CD4-positive, alpha-beta T cell (primary cell): ENCODE measurements around the gene TTC27. TPM values are rescaled to one million over a fixed set of nuclear protein-coding genes. Genes with fewer than 3 reads are reported as not detected.

Source experiments
- ATAC-seq: fragments of 200-7000 bp; cut with Tn5 transposase; one replicate; pipeline ENCODE4 v1.10.0; 2022; ENCODE audit warnings: mild to moderate bottlenecking; ENCODE audit not compliant: poor library complexity
- CTCF ChIA-PET: fragments of 350-600 bp; sonication (Branson Sonifier 250); formaldehyde crosslinking; loops from one replicate; lab custom pipeline; 2021; ENCODE audit warnings: antibody characterized with exemption, inconsistent platforms; lab: Charles Lee
- POLR2A ChIA-PET: fragments of 350-600 bp; sonication (Branson Sonifier 250); formaldehyde crosslinking; loops from one replicate; lab custom pipeline; 2021; ENCODE audit warnings: antibody characterized with exemption, inconsistent platforms; lab: Charles Lee
- DNase-seq, 14 experiments: peaks; one replicate each; pipeline ENCODE4 v3.0.0-alpha.2; 2013 to 2020; ENCODE audit warnings: mixed read lengths in 2 of 14
- H3K27ac ChIP-seq, 2 donors: one replicate each; pipeline versions ENCODE4 v1.5.1 to v1.7.0; 2013; ENCODE audit warnings: low read length in 2 of 2, low read depth in 1 of 2, mild to moderate bottlenecking in 1 of 2
- H3K27me3 ChIP-seq, 2 experiments: 1 replicate in 1 of 2; 2 replicates in 1 of 2; pipeline versions ENCODE4 v1.6.1 to v1.7.0; 2013; ENCODE audit warnings: low read length in 2 of 2, control low read depth in 1 of 2, mild to moderate bottlenecking in 1 of 2, moderate library complexity in 1 of 2; ENCODE audit not compliant: insufficient read depth in 2 of 2, control insufficient read depth in 1 of 2
- H3K36me3 ChIP-seq: one replicate; pipeline ENCODE4 v1.6.1; 2013; ENCODE audit warnings: low read length, control low read depth; ENCODE audit not compliant: insufficient read depth
- H3K4me1 ChIP-seq: one replicate; pipeline ENCODE4 v1.6.1; 2013; ENCODE audit warnings: low read length, control low read depth; ENCODE audit not compliant: insufficient read depth
- H3K4me3 ChIP-seq: one replicate; pipeline ENCODE4 v1.5.1; 2013; ENCODE audit warnings: mild to moderate bottlenecking, low read length, moderate library complexity
- H3K9me3 ChIP-seq, 2 experiments: 1 replicate in 1 of 2; 2 replicates in 1 of 2; pipeline versions ENCODE4 v1.6.1 to v1.7.0; 2013; ENCODE audit warnings: low read length in 2 of 2, mild to moderate bottlenecking in 2 of 2, control low read depth in 1 of 2, moderate library complexity in 1 of 2; ENCODE audit not compliant: control insufficient read depth in 1 of 2, insufficient read depth in 1 of 2
- H3K27ac Mint-ChIP-seq: one replicate; pipeline ENCODE4 v1.8.0; 2020; ENCODE audit warnings: mixed read lengths
- H3K27me3 Mint-ChIP-seq: one replicate; pipeline ENCODE4 v1.8.0; 2021; ENCODE audit warnings: mixed read lengths
- H3K36me3 Mint-ChIP-seq: one replicate; pipeline ENCODE4 v1.8.0; 2021; ENCODE audit warnings: low read depth, mixed read lengths
- H3K4me1 Mint-ChIP-seq: one replicate; pipeline ENCODE4 v1.8.0; 2021; ENCODE audit warnings: low read depth, mixed read lengths
- H3K4me3 Mint-ChIP-seq: one replicate; pipeline ENCODE4 v1.8.0; 2020; ENCODE audit warnings: mild to moderate bottlenecking, mixed read lengths
- H3K9me3 Mint-ChIP-seq: one replicate; pipeline ENCODE4 v1.8.0; 2020; ENCODE audit warnings: mixed read lengths
- intact Hi-C, 2 experiments: fragments of 100-400 bp; cut with DNase I in 1 of 2; cut with micrococcal nuclease in 1 of 2; formaldehyde crosslinking; loops; one replicate each; pipeline versions ENCODE4 v1.15.1 to v1.9.0; 2023 to 2025; cut with DNase I, micrococcal nuclease
- total RNA-seq, 174 experiments: library from RNA in 2 of 174; stranded (reverse) in 2 of 174; gene quantifications; one replicate each; pipeline ENCODE4 v1.2.3 and lab custom pipeline; 2021 to 2026
- TF ChIP-seq, protein P1 (sequence below): fragments of 200-600 bp; IDR thresholded peaks from one replicate; pipeline ENCODE4 v1.8.0; 2022; ENCODE audit warnings: antibody characterized with exemption, mild to moderate bottlenecking

TTC27 gene
- total RNA-seq, 2 experiments from 2014 or later: 11.6 to 17.6 TPM

GRCh38 chr2:32611366-32611765 is 16.5 kb upstream of the TTC27 start:
- peaks cover 63% of the 10 kb centered on the region for H3K36me3 ChIP-seq
- CTCF ChIA-PET: no interaction called here
- no peak overlapping the region for H3K4me3 ChIP-seq
- no peak for DNase-seq
- no peak for ATAC-seq
- TF ChIP-seq, protein P1, sequence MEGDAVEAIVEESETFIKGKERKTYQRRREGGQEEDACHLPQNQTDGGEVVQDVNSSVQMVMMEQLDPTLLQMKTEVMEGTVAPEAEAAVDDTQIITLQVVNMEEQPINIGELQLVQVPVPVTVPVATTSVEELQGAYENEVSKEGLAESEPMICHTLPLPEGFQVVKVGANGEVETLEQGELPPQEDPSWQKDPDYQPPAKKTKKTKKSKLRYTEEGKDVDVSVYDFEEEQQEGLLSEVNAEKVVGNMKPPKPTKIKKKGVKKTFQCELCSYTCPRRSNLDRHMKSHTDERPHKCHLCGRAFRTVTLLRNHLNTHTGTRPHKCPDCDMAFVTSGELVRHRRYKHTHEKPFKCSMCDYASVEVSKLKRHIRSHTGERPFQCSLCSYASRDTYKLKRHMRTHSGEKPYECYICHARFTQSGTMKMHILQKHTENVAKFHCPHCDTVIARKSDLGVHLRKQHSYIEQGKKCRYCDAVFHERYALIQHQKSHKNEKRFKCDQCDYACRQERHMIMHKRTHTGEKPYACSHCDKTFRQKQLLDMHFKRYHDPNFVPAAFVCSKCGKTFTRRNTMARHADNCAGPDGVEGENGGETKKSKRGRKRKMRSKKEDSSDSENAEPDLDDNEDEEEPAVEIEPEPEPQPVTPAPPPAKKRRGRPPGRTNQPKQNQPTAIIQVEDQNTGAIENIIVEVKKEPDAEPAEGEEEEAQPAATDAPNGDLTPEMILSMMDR: no peak
- no peaks in the 10 kb centered on the region for H3K27me3 ChIP-seq
- H3K9me3 ChIP-seq: no peaks in the 10 kb centered on the region
- H3K36me3 Mint-ChIP-seq: peaks cover 89% of the 10 kb centered on the region
- intact Hi-C loops: no loop called here
- no peaks in the 10 kb centered on the region for H3K4me1 ChIP-seq
- POLR2A ChIA-PET: no interaction called here
- no peak overlapping the region for H3K27ac Mint-ChIP-seq
- no peaks in the 10 kb centered on the region for H3K27me3 Mint-ChIP-seq
- H3K27ac ChIP-seq: no peak overlapping the region
- H3K9me3 Mint-ChIP-seq: no peaks in the 10 kb centered on the region
- H3K4me1 Mint-ChIP-seq: no peaks in the 10 kb centered on the region
- no peak overlapping the region for H3K4me3 Mint-ChIP-seq

DNA sequence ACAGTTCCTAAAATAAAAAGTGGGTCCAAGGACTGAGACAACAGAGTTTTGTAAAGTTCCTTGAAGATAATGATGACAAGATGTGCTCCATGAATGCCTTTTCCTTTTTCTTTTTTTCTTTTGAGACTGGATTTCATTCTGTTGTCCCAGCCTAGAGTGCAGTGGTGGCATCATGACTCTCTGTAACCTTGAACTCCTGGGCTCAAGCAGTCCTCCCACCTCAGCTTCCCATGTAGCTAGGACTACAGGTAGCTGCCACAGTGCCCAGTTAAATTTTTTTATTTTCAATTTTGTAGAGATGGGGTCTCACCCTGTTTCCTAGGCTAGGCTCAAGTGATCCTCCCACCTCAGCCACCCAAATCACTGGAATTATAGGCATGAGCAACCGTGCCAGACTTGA is 16.1 kb upstream of the TTC27 start:
- Histone ChIP-seq H3K4me1 (no peaks in the 10 kb centered on the region), H3K4me3 (no peak overlapping the region), H3K9me3 (no peaks in the 10 kb centered on the region), H3K36me3 (peaks cover 63% of the 10 kb centered on the region), H3K27me3 (no peaks in the 10 kb centered on the region), H3K27ac (no peak overlapping the region)
- H3K4me1 Mint-ChIP-seq: no peaks in the 10 kb centered on the region
- intact Hi-C loops: no loop called here
- no peaks in the 10 kb centered on the region for H3K9me3 Mint-ChIP-seq
- no peak for DNase-seq
- ATAC-seq: no peak
- no peaks in the 10 kb centered on the region for H3K27me3 Mint-ChIP-seq
- peaks cover 89% of the 10 kb centered on the region for H3K36me3 Mint-ChIP-seq
- TF ChIP-seq, protein P1: no peak
- ChIA-PET POLR2A (no interaction called here), CTCF (no interaction called here)
- H3K27ac Mint-ChIP-seq: peak overlapping the region; percentile 10
- H3K4me3 Mint-ChIP-seq: no peak overlapping the region

GRCh38 chr2:32614084-32614483 is 13.8 kb upstream of the TTC27 start:
- CTCF ChIA-PET: no interaction called here

More at GRCh38 chr2:32614084-32614483, 13.8 kb upstream of the TTC27 start:
- H3K4me3 ChIP-seq: no peak overlapping the region
- no peaks in the 10 kb centered on the region for H3K9me3 ChIP-seq
- no peaks in the 10 kb centered on the region for H3K27me3 ChIP-seq
- H3K27ac ChIP-seq: no peak overlapping the region
- no peaks in the 10 kb centered on the region for H3K4me1 Mint-ChIP-seq
- H3K4me1 ChIP-seq: no peaks in the 10 kb centered on the region
- ATAC-seq: no peak
- intact Hi-C loops: no loop called here
- no peaks in the 10 kb centered on the region for H3K27me3 Mint-ChIP-seq
- POLR2A ChIA-PET: no interaction called here
- peaks cover 91% of the 10 kb centered on the region for H3K36me3 Mint-ChIP-seq
- DNase-seq: no peak
- no peak overlapping the region for H3K4me3 Mint-ChIP-seq
- no peaks in the 10 kb centered on the region for H3K9me3 Mint-ChIP-seq
- TF ChIP-seq, protein P1: no peak
- H3K27ac Mint-ChIP-seq: peak overlapping the region; percentile 64
- H3K36me3 ChIP-seq: peaks cover 62% of the 10 kb centered on the region
